Measurements from ENCODE around the gene MYO16. TPM values are rescaled to one million over a fixed set of nuclear protein-coding genes. Genes with fewer than 3 reads are reported as not detected.

Gene MYO16
- total RNA-seq, 1 donor from 2014 or later, result not detected

GRCh38 chr13:109128121-109128520 lies 498.7 kb downstream of the MYO16 start:
- Histone ChIP-seq H3K4me1 (no peaks in the 10 kb centered on the region), H3K36me3 (no peaks in the 10 kb centered on the region), H3K9me3 (no peaks in the 10 kb centered on the region), H3K27me3 (no peaks in the 10 kb centered on the region), H3K27ac (no peak overlapping the region), H3K4me3 (no peak overlapping the region)
- intact Hi-C loops (cut with DNase I), result no loop called here
- TF ChIP-seq CTCF (IDR thresholded peaks at IDR 0.05), result no peak
- no peak for DNase-seq (ENCODE audit: low spot score in 2 of 2)

- no peak overlapping the region for H3K4me3 ChIP-seq
- no peak overlapping the region for H3K27ac ChIP-seq
- no peaks in the 10 kb centered on the region for H3K36me3 ChIP-seq
- H3K9me3 ChIP-seq, result no peaks in the 10 kb centered on the region
- no peak for TF ChIP-seq CTCF (IDR thresholded peaks at IDR 0.05)
- no peaks in the 10 kb centered on the region for H3K27me3 ChIP-seq
- no peaks in the 10 kb centered on the region for H3K4me1 ChIP-seq
- intact Hi-C loops (cut with DNase I), result no loop called here
- no peak for DNase-seq (ENCODE audit: low spot score in 2 of 2)
These were observed 500.9 kb downstream of the MYO16 start for GRCh38 chr13:109130093-109130835.

- DNase-seq (ENCODE audit: low spot score in 2 of 2), result no peak
- Histone ChIP-seq H3K27me3 (no peaks in the 10 kb centered on the region), H3K27ac (no peak overlapping the region), H3K4me3 (no peak overlapping the region), H3K4me1 (no peaks in the 10 kb centered on the region), H3K9me3 (no peaks in the 10 kb centered on the region), H3K36me3 (no peaks in the 10 kb centered on the region)
- TF ChIP-seq CTCF (IDR thresholded peaks at IDR 0.05), result no peak
- intact Hi-C loops (cut with DNase I), result no loop called here
These were observed 502.4 kb downstream of the MYO16 start for GRCh38 chr13:109131698-109132257.

GRCh38 chr13:109135018-109135417 lies 505.6 kb downstream of the MYO16 start:
- intact Hi-C loops (cut with DNase I), result no loop called here
- Histone ChIP-seq H3K4me1 (no peaks in the 10 kb centered on the region), H3K4me3 (no peak overlapping the region), H3K27ac (no peak overlapping the region), H3K9me3 (no peaks in the 10 kb centered on the region), H3K36me3 (no peaks in the 10 kb centered on the region), H3K27me3 (no peaks in the 10 kb centered on the region)
- no peak for TF ChIP-seq CTCF (IDR thresholded peaks at IDR 0.05)
- DNase-seq (ENCODE audit: low spot score in 2 of 2), result no peak

- no peak for TF ChIP-seq CTCF (IDR thresholded peaks at IDR 0.05)
- no peaks in the 10 kb centered on the region for H3K36me3 ChIP-seq
- H3K9me3 ChIP-seq, result no peaks in the 10 kb centered on the region
- peaks cover 0 to 3% of the 10 kb centered on the region in 2 donors for H3K4me1 ChIP-seq
- intact Hi-C loops (cut with DNase I), result no loop called here
- H3K4me3 ChIP-seq, result no peak overlapping the region
- H3K27ac ChIP-seq, result no peak overlapping the region
- DNase-seq (ENCODE audit: low spot score in 2 of 2), result no peak
- H3K27me3 ChIP-seq, result peaks cover 6% of the 10 kb centered on the region
These were observed 507.5 kb downstream of the MYO16 start for GRCh38 chr13:109136873-109137272.

All from ascending aorta (tissue), 2 donors.